Adrenal gland (tissue), 5 donors: ENCODE measurements around the gene CENPC.
"Not testable (repeated sequence)": the region's sequence is repeated elsewhere in the genome, so short reads cannot be mapped to it uniquely, and the experiment has no call there.

Experiments used
- POLR2A ChIP-seq, 2 donors: fragments of 450-650 bp; IDR thresholded peaks; one replicate each; pipeline ENCODE4 v1.6.1; 2017; ENCODE audit warnings: antibody characterized with exemption in 2 of 2, mild to moderate bottlenecking in 2 of 2, moderate library complexity in 1 of 2
- TF ChIP-seq, protein P1 (sequence below), 6 experiments: fragments of 450-650 bp in 4 of 6; fragments of 200-600 bp in 2 of 6; sonication (generic) in 1 of 6; IDR thresholded peaks; 1 replicate in 5 of 6; 2 replicates in 1 of 6; pipeline versions ENCODE4 v1.5.1 to v1.8.0; 2016 to 2021; ENCODE audit warnings: antibody characterized with exemption in 6 of 6, mild to moderate bottlenecking in 2 of 6, moderate library complexity in 1 of 6
- donor health status: DM: no; HTN: no; CAD: no.

DNA sequence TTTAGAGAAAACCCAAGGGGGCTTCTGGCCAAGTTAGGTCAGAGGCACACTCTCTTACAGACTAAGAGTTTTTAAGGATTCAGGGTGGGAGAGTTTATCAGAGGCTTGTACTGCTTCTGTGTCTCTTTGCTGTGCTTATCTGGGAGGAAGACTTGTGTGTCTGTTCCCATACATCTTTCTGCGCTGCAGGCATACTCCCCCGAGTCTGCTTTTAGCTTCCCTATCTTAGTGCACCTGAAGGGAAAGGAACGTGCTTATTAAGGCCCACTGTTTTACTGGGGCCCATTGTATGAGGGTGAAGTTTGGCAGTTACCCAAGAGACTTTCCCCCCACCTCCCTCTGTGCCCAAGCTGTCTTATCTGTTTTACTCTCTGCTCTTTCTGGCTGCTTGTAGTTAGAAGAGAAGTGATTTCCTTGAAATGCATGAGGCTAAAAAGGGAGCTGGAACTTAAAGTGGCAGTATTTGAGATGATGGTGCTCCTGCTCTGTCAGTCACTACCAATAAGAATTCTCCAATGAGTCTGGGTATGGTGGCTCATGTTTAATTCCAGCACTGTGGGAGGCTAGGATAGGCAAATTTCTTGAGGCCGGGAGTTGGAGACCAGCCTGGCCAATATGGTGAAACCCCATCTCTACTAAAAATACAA, 7.0 kb upstream of the CENPC start:
- TF ChIP-seq, protein P1, sequence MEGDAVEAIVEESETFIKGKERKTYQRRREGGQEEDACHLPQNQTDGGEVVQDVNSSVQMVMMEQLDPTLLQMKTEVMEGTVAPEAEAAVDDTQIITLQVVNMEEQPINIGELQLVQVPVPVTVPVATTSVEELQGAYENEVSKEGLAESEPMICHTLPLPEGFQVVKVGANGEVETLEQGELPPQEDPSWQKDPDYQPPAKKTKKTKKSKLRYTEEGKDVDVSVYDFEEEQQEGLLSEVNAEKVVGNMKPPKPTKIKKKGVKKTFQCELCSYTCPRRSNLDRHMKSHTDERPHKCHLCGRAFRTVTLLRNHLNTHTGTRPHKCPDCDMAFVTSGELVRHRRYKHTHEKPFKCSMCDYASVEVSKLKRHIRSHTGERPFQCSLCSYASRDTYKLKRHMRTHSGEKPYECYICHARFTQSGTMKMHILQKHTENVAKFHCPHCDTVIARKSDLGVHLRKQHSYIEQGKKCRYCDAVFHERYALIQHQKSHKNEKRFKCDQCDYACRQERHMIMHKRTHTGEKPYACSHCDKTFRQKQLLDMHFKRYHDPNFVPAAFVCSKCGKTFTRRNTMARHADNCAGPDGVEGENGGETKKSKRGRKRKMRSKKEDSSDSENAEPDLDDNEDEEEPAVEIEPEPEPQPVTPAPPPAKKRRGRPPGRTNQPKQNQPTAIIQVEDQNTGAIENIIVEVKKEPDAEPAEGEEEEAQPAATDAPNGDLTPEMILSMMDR (IDR thresholded peaks at IDR 0.05), result not testable (repeated sequence)
- not testable (repeated sequence) for TF ChIP-seq POLR2A (IDR thresholded peaks at IDR 0.05)
